T-helper 1 cell treated with Interleukin-12 subunit alpha and Interleukin-12 subunit beta and Interleukin-4 antibody, amounts not matched to agents 30 μg/mL and 1 μg/mL, for 36 hours (primary cell): Measurements from ENCODE around the gene KRTAP5-4.
"Not testable (repeated sequence)": the region's sequence is repeated elsewhere in the genome, so short reads cannot be mapped to it uniquely, and the experiment has no call there.

Source experiments
- H3K27ac Mint-ChIP-seq: one replicate; pipeline ENCODE4 v1.8.0; 2021; ENCODE audit warnings: mild to moderate bottlenecking, mixed read lengths
- H3K27me3 Mint-ChIP-seq: one replicate; pipeline ENCODE4 v1.8.0; 2021; ENCODE audit warnings: low read depth, mixed read lengths
- H3K36me3 Mint-ChIP-seq: one replicate; pipeline ENCODE4 v1.8.0; 2021; ENCODE audit warnings: low read depth, mixed read lengths
- H3K4me1 Mint-ChIP-seq: one replicate; pipeline ENCODE4 v1.8.0; 2021; ENCODE audit warnings: low read depth, mixed read lengths
- H3K4me3 Mint-ChIP-seq: one replicate; pipeline ENCODE4 v1.8.0; 2021; ENCODE audit warnings: mild to moderate bottlenecking, moderate library complexity, mixed read lengths
- H3K9me3 Mint-ChIP-seq: one replicate; pipeline ENCODE4 v1.8.0; 2021; ENCODE audit warnings: mixed read lengths

Gene KRTAP5-4

GRCh38 chr11:1586699-1587098 lies 35.2 kb downstream of the KRTAP5-4 start:
- Mint-ChIP-seq H3K4me1 (peaks cover 11% of the 10 kb centered on the region), H3K4me3 (no peak overlapping the region), H3K27ac (no peak overlapping the region), H3K9me3 (peaks cover 9% of the 10 kb centered on the region), H3K27me3 (peaks cover 17% of the 10 kb centered on the region), H3K36me3 (peaks cover 5% of the 10 kb centered on the region)

GRCh38 chr11:1584661-1585370 lies 37.1 kb downstream of the KRTAP5-4 start, which contains the start of gene KRTAP5-1:
Gene KRTAP5-1 (minus strand): TSS chr11:1585283. CDS start chr11:1585249, 34 bp downstream.
- peaks cover 17% of the 10 kb centered on the region for H3K27me3 Mint-ChIP-seq
- not testable (repeated sequence) for H3K36me3 Mint-ChIP-seq, H3K9me3 Mint-ChIP-seq, H3K4me1 Mint-ChIP-seq, H3K4me3 Mint-ChIP-seq, H3K27ac Mint-ChIP-seq

- not testable (repeated sequence) for H3K27ac Mint-ChIP-seq, H3K4me3 Mint-ChIP-seq, H3K4me1 Mint-ChIP-seq, H3K36me3 Mint-ChIP-seq
- H3K9me3 Mint-ChIP-seq: peaks cover 11% of the 10 kb centered on the region
- H3K27me3 Mint-ChIP-seq: peaks cover 22% of the 10 kb centered on the region
These were observed 39.0 kb downstream of the KRTAP5-4 start for GRCh38 chr11:1582909-1583308.

- no peak overlapping the region for H3K27ac Mint-ChIP-seq
- H3K36me3 Mint-ChIP-seq: no peaks in the 10 kb centered on the region
- H3K4me3 Mint-ChIP-seq: no peak overlapping the region
- H3K27me3 Mint-ChIP-seq: peaks cover 16% of the 10 kb centered on the region
- H3K9me3 Mint-ChIP-seq: peaks cover 11% of the 10 kb centered on the region
- no peaks in the 10 kb centered on the region for H3K4me1 Mint-ChIP-seq
These were observed 40.0 kb downstream of the KRTAP5-4 start for GRCh38 chr11:1581976-1582375.

- H3K4me3 Mint-ChIP-seq: no peak overlapping the region
- peaks cover 31% of the 10 kb centered on the region for H3K27me3 Mint-ChIP-seq
- H3K4me1 Mint-ChIP-seq: peaks cover 6% of the 10 kb centered on the region
- H3K27ac Mint-ChIP-seq: no peak overlapping the region
- H3K9me3 Mint-ChIP-seq: peaks cover 11% of the 10 kb centered on the region
- no peaks in the 10 kb centered on the region for H3K36me3 Mint-ChIP-seq
These were observed 45.1 kb downstream of the KRTAP5-4 start for GRCh38 chr11:1576825-1577224.

GRCh38 chr11:1575756-1576155 lies 46.2 kb downstream of the KRTAP5-4 start:
- not testable (repeated sequence) for H3K4me1 Mint-ChIP-seq, H3K27ac Mint-ChIP-seq, H3K4me3 Mint-ChIP-seq, H3K36me3 Mint-ChIP-seq
- H3K27me3 Mint-ChIP-seq: peaks cover 33% of the 10 kb centered on the region
- peaks cover 11% of the 10 kb centered on the region for H3K9me3 Mint-ChIP-seq

- no peak overlapping the region for H3K4me3 Mint-ChIP-seq
- peaks cover 6% of the 10 kb centered on the region for H3K4me1 Mint-ChIP-seq
- no peak overlapping the region for H3K27ac Mint-ChIP-seq
- peaks cover 11% of the 10 kb centered on the region for H3K9me3 Mint-ChIP-seq
- H3K36me3 Mint-ChIP-seq: no peaks in the 10 kb centered on the region
- H3K27me3 Mint-ChIP-seq: peaks cover 39% of the 10 kb centered on the region
These were observed 47.0 kb downstream of the KRTAP5-4 start for GRCh38 chr11:1574933-1575242.

GRCh38 chr11:1574238-1574932 lies 47.6 kb downstream of the KRTAP5-4 start:
- peaks cover 11% of the 10 kb centered on the region for H3K9me3 Mint-ChIP-seq
- peaks cover 6% of the 10 kb centered on the region for H3K4me1 Mint-ChIP-seq
- H3K27me3 Mint-ChIP-seq: peaks cover 43% of the 10 kb centered on the region
- no peak overlapping the region for H3K27ac Mint-ChIP-seq
- no peaks in the 10 kb centered on the region for H3K36me3 Mint-ChIP-seq
- peak overlapping the region; percentile 14 for H3K4me3 Mint-ChIP-seq

- H3K27me3 Mint-ChIP-seq: peaks cover 45% of the 10 kb centered on the region
- no peak overlapping the region for H3K27ac Mint-ChIP-seq
- H3K4me1 Mint-ChIP-seq: peaks cover 6% of the 10 kb centered on the region
- H3K36me3 Mint-ChIP-seq: no peaks in the 10 kb centered on the region
- H3K9me3 Mint-ChIP-seq: peaks cover 9% of the 10 kb centered on the region
- H3K4me3 Mint-ChIP-seq: peak overlapping the region; percentile 28
These were observed 48.1 kb downstream of the KRTAP5-4 start for GRCh38 chr11:1573903-1574237.

- Mint-ChIP-seq H3K27ac (peak overlapping the region; percentile 36), H3K36me3 (no peaks in the 10 kb centered on the region), H3K4me3 (peak overlapping the region; percentile 28), H3K27me3 (peaks cover 44% of the 10 kb centered on the region), H3K4me1 (peaks cover 6% of the 10 kb centered on the region), H3K9me3 (peaks cover 3% of the 10 kb centered on the region)
These were observed 48.6 kb downstream of the KRTAP5-4 start for GRCh38 chr11:1573077-1573902.

GRCh38 chr11:1572197-1573076 lies 49.5 kb downstream of the KRTAP5-4 start, which contains the start of gene DUSP8:
Gene DUSP8 (minus strand): TSS chr11:1572271. CDS start chr11:1565826, 6,445 bp downstream.
- peaks cover 6% of the 10 kb centered on the region for H3K4me1 Mint-ChIP-seq
- H3K27me3 Mint-ChIP-seq: peaks cover 40% of the 10 kb centered on the region
- no peaks in the 10 kb centered on the region for H3K36me3 Mint-ChIP-seq
- no peaks in the 10 kb centered on the region for H3K9me3 Mint-ChIP-seq
- no peak within 1 kb of the TSS for H3K4me3 Mint-ChIP-seq
- no peak within 1 kb of the TSS for H3K27ac Mint-ChIP-seq

GRCh38 chr11:1571760-1572196 lies 50.2 kb downstream of the KRTAP5-4 start:
- Mint-ChIP-seq H3K4me1 (peaks cover 6% of the 10 kb centered on the region), H3K4me3 (no peak overlapping the region), H3K36me3 (no peaks in the 10 kb centered on the region), H3K27me3 (peaks cover 39% of the 10 kb centered on the region), H3K9me3 (no peaks in the 10 kb centered on the region), H3K27ac (no peak overlapping the region)
